ENCODE results near the gene STPG1. TPM values are rescaled to one million over a fixed set of nuclear protein-coding genes. Genes with fewer than 3 reads are reported as not detected.

Gene STPG1
- total RNA-seq, 4 donors from 2014 or later = 1.0 to 11.5 (median 4.0) TPM

GRCh38 chr1:24426744-24427544 lies 13.4 kb upstream of the STPG1 start:
- TF ChIP-seq CTCF (IDR thresholded peaks at IDR 0.05) = no peak
- TF ChIP-seq POLR2A (IDR thresholded peaks at IDR 0.05) = no peak
- no peaks in the 10 kb centered on the region for H3K9me3 ChIP-seq
- intact Hi-C loops (cut with DNase I; ENCODE audit: low total_unique reads) = no loop called here
- DNase-seq = no peak
- H3K36me3 ChIP-seq = no peaks in the 10 kb centered on the region
- H3K27me3 ChIP-seq = no peaks in the 10 kb centered on the region
- H3K4me3 ChIP-seq = no peak overlapping the region
- H3K27ac ChIP-seq = no peak overlapping the region
- no peaks in the 10 kb centered on the region for H3K4me1 ChIP-seq

- no peak for TF ChIP-seq POLR2A (IDR thresholded peaks at IDR 0.05)
- TF ChIP-seq CTCF (IDR thresholded peaks at IDR 0.05) = no peak
- Histone ChIP-seq H3K4me3 (no peak overlapping the region), H3K27me3 (no peaks in the 10 kb centered on the region), H3K9me3 (no peaks in the 10 kb centered on the region), H3K36me3 (no peaks in the 10 kb centered on the region), H3K4me1 (no peaks in the 10 kb centered on the region), H3K27ac (no peak overlapping the region)
- intact Hi-C loops (cut with DNase I; ENCODE audit: low total_unique reads) = no loop called here
- no peak for DNase-seq
These were observed 12.3 kb upstream of the STPG1 start for GRCh38 chr1:24425922-24426321.

DNA sequence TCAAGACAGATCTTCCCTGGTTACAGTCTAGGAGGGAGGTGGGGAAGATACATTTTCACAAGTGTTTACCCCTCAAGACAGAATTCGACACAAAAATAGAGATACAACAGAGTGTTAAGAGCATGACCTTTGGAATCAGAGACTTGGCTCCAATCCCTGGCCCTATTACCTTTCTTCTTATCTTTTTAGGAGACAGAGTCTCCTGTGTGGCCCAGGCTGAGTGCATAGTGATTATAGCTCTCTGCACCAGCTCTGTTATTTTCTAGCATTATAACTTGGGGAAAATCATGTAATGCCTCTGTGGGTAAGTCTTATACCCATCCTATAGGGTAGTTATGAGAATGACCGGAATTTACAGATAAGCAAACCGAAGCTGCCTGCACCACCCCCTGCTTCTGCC lies 11.9 kb upstream of the STPG1 start:
- no peak for DNase-seq
- Histone ChIP-seq H3K36me3 (no peaks in the 10 kb centered on the region), H3K4me1 (no peaks in the 10 kb centered on the region), H3K9me3 (no peaks in the 10 kb centered on the region), H3K27me3 (no peaks in the 10 kb centered on the region), H3K27ac (no peak overlapping the region), H3K4me3 (no peak overlapping the region)
- no peak for TF ChIP-seq CTCF (IDR thresholded peaks at IDR 0.05)
- no peak for TF ChIP-seq POLR2A (IDR thresholded peaks at IDR 0.05)
- intact Hi-C loops (cut with DNase I; ENCODE audit: low total_unique reads) = no loop called here

DNA sequence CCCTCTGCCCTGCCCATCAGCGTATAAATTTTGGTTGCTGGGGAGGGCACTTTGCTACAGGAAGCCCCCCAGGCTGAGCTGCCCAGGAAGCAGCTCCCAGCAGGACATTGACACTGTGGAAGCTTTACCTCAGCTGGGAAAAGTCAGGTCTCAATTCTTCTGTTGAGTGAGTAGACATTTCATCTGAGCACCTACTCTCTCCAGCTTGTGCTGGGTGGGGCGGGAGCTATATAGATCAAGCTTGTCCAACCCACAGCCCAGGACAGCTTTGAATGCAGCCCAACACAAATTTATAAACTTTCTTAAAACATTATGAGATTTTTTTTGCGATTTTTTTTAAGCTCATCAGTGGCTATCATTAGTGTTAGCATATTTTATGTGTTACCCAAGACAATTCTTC lies 11.4 kb upstream of the STPG1 start:
- intact Hi-C loops (cut with DNase I; ENCODE audit: low total_unique reads) = no loop called here
- H3K4me1 ChIP-seq = no peaks in the 10 kb centered on the region
- H3K9me3 ChIP-seq = no peaks in the 10 kb centered on the region
- no peak overlapping the region for H3K4me3 ChIP-seq
- H3K27ac ChIP-seq = no peak overlapping the region
- H3K36me3 ChIP-seq = no peaks in the 10 kb centered on the region
- TF ChIP-seq CTCF (IDR thresholded peaks at IDR 0.05) (no peak), POLR2A (IDR thresholded peaks at IDR 0.05) (no peak)
- DNase-seq = no peak
- no peaks in the 10 kb centered on the region for H3K27me3 ChIP-seq

DNA sequence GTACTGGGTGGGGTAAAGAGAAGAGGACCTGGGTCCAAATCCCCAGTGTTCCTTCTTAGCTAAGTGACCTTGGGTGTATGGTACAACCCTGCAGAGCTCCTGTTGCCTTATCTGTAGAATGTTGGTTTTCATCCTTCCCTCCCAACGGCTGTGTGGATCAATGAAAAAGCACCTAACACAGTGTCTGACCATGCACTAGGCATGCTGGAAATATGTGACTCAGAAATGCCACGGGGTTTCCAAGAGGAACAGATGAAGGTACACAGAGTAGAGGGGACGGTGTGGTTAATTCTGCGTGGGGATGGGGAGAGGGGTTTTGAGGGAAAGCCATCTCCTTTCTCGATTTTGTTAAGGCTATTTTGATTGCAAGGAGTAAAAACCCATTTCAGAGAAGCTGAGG lies 10.6 kb upstream of the STPG1 start:
- Histone ChIP-seq H3K4me3 (no peak overlapping the region), H3K4me1 (no peaks in the 10 kb centered on the region), H3K9me3 (no peaks in the 10 kb centered on the region), H3K27me3 (no peaks in the 10 kb centered on the region), H3K36me3 (no peaks in the 10 kb centered on the region), H3K27ac (no peak overlapping the region)
- no peak for DNase-seq
- intact Hi-C loops (cut with DNase I; ENCODE audit: low total_unique reads) = no loop called here
- no peak for TF ChIP-seq POLR2A (IDR thresholded peaks at IDR 0.05)
- TF ChIP-seq CTCF (IDR thresholded peaks at IDR 0.05) = no peak
